ENCODE measurements around the gene KPNA1. TPM values are rescaled to one million over a fixed set of nuclear protein-coding genes. Genes with fewer than 3 reads are reported as not detected.

KPNA1 gene
- total and polyA plus RNA-seq, 2 experiments from 2014 or later, result 19.8 to 30.1 TPM

DNA sequence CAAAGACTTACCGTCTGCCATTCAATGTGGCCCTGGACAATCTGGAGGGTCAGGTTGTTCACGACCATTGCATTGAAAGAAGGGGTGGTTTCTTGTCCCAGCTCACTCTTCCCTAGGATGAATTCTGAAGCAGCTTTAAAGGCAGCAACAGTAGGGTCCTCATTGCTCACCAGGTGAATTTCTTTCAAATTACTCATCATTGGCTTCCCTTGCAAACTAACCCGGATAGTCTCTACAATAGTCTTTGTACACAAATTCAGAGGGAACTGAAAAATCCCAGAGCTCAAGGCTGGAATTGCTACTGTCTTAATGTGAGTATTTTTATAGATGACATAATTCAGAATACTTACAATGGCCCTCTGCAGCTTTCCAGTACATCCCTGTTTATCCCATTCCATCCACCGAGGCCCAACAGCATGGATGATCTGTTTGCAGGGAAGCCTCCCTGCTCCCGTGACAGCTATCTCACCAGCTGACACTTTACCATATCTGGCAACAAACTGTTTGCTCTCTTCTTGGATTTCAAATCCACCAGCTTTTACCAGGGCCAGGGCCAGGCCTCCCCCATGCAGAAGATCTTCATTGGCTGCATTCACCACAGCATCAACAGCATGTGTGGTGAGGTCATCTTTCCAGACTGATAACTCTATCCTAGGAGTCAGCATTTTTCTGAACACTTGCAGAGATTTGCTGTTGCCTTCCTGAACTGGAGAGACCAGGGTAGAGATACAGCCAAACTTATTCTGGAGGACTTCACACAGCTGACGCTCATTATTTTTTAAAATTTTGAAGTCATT, 40.7 kb upstream of the KPNA1 start:
- peaks cover 31% of the 10 kb centered on the region for H3K4me1 Mint-ChIP-seq
- Histone ChIP-seq H4K20me1 (replicated peaks; ENCODE audit: insufficient read depth) (no peaks in the 10 kb centered on the region), H3K4me2 (no peak overlapping the region), H3K27ac (ENCODE audit: low read depth) (no peak overlapping the region), H3K9me2 (ENCODE audit: insufficient read depth) (no peaks in the 10 kb centered on the region), H2AFZ (no peak overlapping the region), H3K4me3 (no peak overlapping the region), H3F3A (replicated peaks; ENCODE audit: low read depth) (no peaks in the 10 kb centered on the region), H3K79me2 (replicated peaks; ENCODE audit: insufficient read depth) (no peaks in the 10 kb centered on the region), H3K4me1 (ENCODE audit: insufficient read depth) (peaks cover 21% of the 10 kb centered on the region), H3K36me3 (ENCODE audit: insufficient read depth) (no peaks in the 10 kb centered on the region), H3K27me3 (ENCODE audit: insufficient read depth) (no peaks in the 10 kb centered on the region)
- DNase-seq (ENCODE audit: low spot score) (no peak), ATAC-seq (no peak)
- no peaks in the 10 kb centered on the region for H3K9me3 Mint-ChIP-seq
- no peaks in the 10 kb centered on the region for H3K27me3 Mint-ChIP-seq (ENCODE audit: insufficient read depth, low read depth, poor library complexity)
- no peaks in the 10 kb centered on the region for H3K36me3 Mint-ChIP-seq (ENCODE audit: low read depth)
- H3K27ac Mint-ChIP-seq, result no peak overlapping the region
- TF ChIP-seq, protein P1, sequence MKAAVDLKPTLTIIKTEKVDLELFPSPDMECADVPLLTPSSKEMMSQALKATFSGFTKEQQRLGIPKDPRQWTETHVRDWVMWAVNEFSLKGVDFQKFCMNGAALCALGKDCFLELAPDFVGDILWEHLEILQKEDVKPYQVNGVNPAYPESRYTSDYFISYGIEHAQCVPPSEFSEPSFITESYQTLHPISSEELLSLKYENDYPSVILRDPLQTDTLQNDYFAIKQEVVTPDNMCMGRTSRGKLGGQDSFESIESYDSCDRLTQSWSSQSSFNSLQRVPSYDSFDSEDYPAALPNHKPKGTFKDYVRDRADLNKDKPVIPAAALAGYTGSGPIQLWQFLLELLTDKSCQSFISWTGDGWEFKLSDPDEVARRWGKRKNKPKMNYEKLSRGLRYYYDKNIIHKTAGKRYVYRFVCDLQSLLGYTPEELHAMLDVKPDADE (IDR thresholded peaks at IDR 0.05), result no peak
- no peak for TF ChIP-seq ZNF114 (CRISPR knock-in tag; IDR thresholded peaks at IDR 0.05)
- TF ChIP-seq, protein P2, sequence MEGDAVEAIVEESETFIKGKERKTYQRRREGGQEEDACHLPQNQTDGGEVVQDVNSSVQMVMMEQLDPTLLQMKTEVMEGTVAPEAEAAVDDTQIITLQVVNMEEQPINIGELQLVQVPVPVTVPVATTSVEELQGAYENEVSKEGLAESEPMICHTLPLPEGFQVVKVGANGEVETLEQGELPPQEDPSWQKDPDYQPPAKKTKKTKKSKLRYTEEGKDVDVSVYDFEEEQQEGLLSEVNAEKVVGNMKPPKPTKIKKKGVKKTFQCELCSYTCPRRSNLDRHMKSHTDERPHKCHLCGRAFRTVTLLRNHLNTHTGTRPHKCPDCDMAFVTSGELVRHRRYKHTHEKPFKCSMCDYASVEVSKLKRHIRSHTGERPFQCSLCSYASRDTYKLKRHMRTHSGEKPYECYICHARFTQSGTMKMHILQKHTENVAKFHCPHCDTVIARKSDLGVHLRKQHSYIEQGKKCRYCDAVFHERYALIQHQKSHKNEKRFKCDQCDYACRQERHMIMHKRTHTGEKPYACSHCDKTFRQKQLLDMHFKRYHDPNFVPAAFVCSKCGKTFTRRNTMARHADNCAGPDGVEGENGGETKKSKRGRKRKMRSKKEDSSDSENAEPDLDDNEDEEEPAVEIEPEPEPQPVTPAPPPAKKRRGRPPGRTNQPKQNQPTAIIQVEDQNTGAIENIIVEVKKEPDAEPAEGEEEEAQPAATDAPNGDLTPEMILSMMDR (conservative IDR thresholded peaks at IDR 0.05; ENCODE audit: low read depth in 2 of 2), result no peak
- TF ChIP-seq JUNB (IDR thresholded peaks at IDR 0.05; ENCODE audit: unreplicated experiment), result no peak
- H3K4me3 Mint-ChIP-seq, result no peak overlapping the region

DNA sequence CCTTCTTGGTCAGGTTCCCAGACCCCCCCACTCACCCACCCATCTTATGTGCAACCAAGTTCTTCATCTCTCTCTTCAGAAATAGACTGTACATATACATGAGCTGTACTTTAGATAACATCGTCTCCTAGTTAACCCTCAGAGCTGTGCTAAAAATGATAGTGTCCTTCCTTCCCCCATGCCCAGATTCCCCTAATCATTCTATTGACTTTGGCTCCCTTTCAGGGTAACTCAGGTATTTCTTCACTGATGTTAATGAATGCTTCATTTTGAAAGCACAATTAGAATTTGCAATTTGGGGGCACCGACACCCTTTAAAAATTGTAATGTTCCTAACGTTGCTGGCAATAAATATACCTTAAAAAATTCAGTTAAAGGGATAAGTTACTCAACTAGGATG, 38.4 kb upstream of the KPNA1 start:
- Mint-ChIP-seq H3K9me3 (no peaks in the 10 kb centered on the region), H3K27me3 (ENCODE audit: insufficient read depth, low read depth, poor library complexity) (no peaks in the 10 kb centered on the region), H3K27ac (no peak overlapping the region), H3K4me1 (peaks cover 17% of the 10 kb centered on the region), H3K4me3 (no peak overlapping the region), H3K36me3 (ENCODE audit: low read depth) (no peaks in the 10 kb centered on the region)
- no peaks in the 10 kb centered on the region for H3K36me3 ChIP-seq (ENCODE audit: insufficient read depth)
- ATAC-seq (no peak), DNase-seq (ENCODE audit: low spot score) (no peak)
- H3K4me3 ChIP-seq, result no peak overlapping the region
- no peaks in the 10 kb centered on the region for H4K20me1 ChIP-seq (replicated peaks; ENCODE audit: insufficient read depth)
- no peak overlapping the region for H3K27ac ChIP-seq (ENCODE audit: low read depth)
- H3K4me1 ChIP-seq (ENCODE audit: insufficient read depth), result peaks cover 11% of the 10 kb centered on the region; the same call in 1 of the 2 replicates
- H2AFZ ChIP-seq, result no peak overlapping the region
- no peak overlapping the region for H3K4me2 ChIP-seq
- no peaks in the 10 kb centered on the region for H3K27me3 ChIP-seq (ENCODE audit: insufficient read depth)
- H3K79me2 ChIP-seq (replicated peaks; ENCODE audit: insufficient read depth), result no peaks in the 10 kb centered on the region
- H3K9me2 ChIP-seq (ENCODE audit: insufficient read depth), result no peaks in the 10 kb centered on the region
- no peaks in the 10 kb centered on the region for H3F3A ChIP-seq (replicated peaks; ENCODE audit: low read depth)
- TF ChIP-seq POLR2AphosphoS5 (IDR thresholded peaks at IDR 0.05; ENCODE audit: low read depth), result no peak
- TF ChIP-seq JUNB (IDR thresholded peaks at IDR 0.05; ENCODE audit: unreplicated experiment), result no peak
- TF ChIP-seq, protein P1 (IDR thresholded peaks at IDR 0.05), result no peak
- TF ChIP-seq STAT1 (IDR thresholded peaks at IDR 0.05; ENCODE audit: unreplicated experiment), result no peak
- no peak for TF ChIP-seq CREB1 (CRISPR knock-in tag; IDR thresholded peaks at IDR 0.05; ENCODE audit: low read depth)
- TF ChIP-seq, protein P2 (conservative IDR thresholded peaks at IDR 0.05; ENCODE audit: low read depth in 2 of 2), result no peak
- TF ChIP-seq ZNF331 (CRISPR knock-in tag; IDR thresholded peaks at IDR 0.05; ENCODE audit: low read depth), result no peak

Measured in GM23338 (cell line).